Measurements from ENCODE around the gene MAML1. TPM values are rescaled to one million over a fixed set of nuclear protein-coding genes. Genes with fewer than 3 reads are reported as not detected.

MAML1 gene
- total RNA-seq, 1 donor from 2014 or later, result 11.8 TPM

DNA sequence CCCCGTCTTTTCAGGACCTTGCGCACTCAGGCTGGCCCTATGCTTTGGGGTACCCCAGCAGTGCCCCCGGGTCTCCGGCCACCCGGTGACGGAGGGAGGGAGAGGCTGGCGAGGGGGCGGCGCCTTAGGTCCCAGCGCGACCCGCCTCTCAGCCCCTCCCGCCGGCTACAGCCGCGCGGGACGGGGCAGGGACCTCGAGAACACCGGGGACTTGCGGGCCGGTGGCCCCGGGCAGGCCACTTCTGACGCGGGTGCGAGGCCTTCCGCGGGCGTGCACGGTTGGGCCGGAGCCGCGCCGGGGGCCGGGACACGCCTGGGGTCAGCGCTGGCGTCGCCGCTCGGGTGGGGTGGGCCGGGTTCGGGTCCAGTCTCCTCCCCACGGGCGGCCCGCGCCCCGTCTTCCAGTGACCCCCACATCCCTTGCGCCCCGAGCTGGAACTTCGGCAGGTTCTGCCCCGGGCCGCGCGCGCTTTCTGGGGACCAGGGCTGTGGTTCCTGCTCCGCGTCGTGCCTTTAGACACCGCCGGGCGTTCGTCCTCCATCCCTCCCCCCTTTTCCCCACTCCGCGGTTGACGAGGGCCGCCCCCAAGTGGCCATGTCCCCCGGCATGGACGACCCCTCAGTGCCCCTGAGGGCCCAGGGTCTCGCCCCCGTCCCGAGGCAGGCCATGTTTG is 84.3 kb downstream of the MAML1 start:
- intact Hi-C loops (cut with micrococcal nuclease), result no loop called here
- TF ChIP-seq, protein P1, sequence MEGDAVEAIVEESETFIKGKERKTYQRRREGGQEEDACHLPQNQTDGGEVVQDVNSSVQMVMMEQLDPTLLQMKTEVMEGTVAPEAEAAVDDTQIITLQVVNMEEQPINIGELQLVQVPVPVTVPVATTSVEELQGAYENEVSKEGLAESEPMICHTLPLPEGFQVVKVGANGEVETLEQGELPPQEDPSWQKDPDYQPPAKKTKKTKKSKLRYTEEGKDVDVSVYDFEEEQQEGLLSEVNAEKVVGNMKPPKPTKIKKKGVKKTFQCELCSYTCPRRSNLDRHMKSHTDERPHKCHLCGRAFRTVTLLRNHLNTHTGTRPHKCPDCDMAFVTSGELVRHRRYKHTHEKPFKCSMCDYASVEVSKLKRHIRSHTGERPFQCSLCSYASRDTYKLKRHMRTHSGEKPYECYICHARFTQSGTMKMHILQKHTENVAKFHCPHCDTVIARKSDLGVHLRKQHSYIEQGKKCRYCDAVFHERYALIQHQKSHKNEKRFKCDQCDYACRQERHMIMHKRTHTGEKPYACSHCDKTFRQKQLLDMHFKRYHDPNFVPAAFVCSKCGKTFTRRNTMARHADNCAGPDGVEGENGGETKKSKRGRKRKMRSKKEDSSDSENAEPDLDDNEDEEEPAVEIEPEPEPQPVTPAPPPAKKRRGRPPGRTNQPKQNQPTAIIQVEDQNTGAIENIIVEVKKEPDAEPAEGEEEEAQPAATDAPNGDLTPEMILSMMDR (IDR thresholded peaks at IDR 0.05; ENCODE audit: borderline replicate concordance), result no peak
- H3K27me3 ChIP-seq (ENCODE audit: low read depth), result no peaks in the 10 kb centered on the region
- peaks cover 8% of the 10 kb centered on the region for H3K36me3 ChIP-seq
- no peaks in the 10 kb centered on the region for H3K9me3 ChIP-seq (replicated peaks)
- peaks cover 52% of the 10 kb centered on the region for H3K4me1 ChIP-seq
- no peak for DNase-seq
- H3K27ac ChIP-seq (replicated peaks), result peak overlapping the region; percentile 98
- H3K4me3 ChIP-seq, result peak overlapping the region; percentile 72

- Histone ChIP-seq H3K9me3 (replicated peaks) (no peaks in the 10 kb centered on the region), H3K36me3 (peaks cover 9% of the 10 kb centered on the region), H3K4me3 (peak overlapping the region; percentile 72), H3K4me1 (peaks cover 58% of the 10 kb centered on the region), H3K27ac (replicated peaks) (peak overlapping the region; percentile 98), H3K27me3 (ENCODE audit: low read depth) (no peaks in the 10 kb centered on the region)
- TF ChIP-seq, protein P1 (IDR thresholded peaks at IDR 0.05; ENCODE audit: borderline replicate concordance), result no peak
- DNase-seq, result no peak
- intact Hi-C loops (cut with micrococcal nuclease), result no loop called here
Measured at GRCh38 chr5:179817470-179817840, 84.8 kb downstream of the MAML1 start.

GRCh38 chr5:179817890-179818745 is 85.5 kb downstream of the MAML1 start:
- Histone ChIP-seq H3K4me1 (peaks cover 64% of the 10 kb centered on the region), H3K9me3 (replicated peaks) (no peaks in the 10 kb centered on the region), H3K27me3 (ENCODE audit: low read depth) (no peaks in the 10 kb centered on the region), H3K4me3 (peak overlapping the region; percentile 91), H3K27ac (replicated peaks) (peak overlapping the region; percentile 98), H3K36me3 (peaks cover 14% of the 10 kb centered on the region)
- DNase-seq, result no peak
- TF ChIP-seq, protein P1 (IDR thresholded peaks at IDR 0.05; ENCODE audit: borderline replicate concordance), result no peak
- intact Hi-C loops (cut with micrococcal nuclease), result no loop called here

DNA sequence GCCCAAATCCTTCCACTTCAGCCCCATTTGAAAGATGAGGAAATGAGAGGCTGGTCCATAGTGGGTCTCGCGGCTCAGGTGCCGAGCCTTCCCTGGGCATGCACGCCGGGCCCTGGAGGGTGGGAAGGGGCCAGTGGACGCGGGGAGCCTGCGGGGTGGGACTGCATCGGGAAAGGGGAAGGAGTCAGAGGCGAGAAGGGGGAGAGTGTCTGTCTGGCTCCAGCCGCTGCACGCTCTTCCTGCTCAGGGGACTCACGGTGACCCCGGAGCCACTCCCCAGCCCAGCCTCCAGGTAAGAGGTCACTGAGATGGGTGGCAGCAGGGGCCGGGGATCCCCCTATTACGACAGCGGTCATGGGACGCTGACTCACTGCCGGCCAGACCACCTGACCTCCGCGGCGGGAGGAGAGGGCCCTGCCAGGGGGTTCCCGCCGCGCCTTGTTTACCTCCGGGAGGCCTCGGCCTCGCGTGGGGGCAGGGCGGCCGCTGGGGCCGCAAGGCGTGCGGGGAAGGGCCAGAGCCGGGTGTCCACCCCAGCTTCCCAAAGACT is 86.2 kb downstream of the MAML1 start:
- H3K36me3 ChIP-seq, result peaks cover 21% of the 10 kb centered on the region
- H3K4me1 ChIP-seq, result peaks cover 71% of the 10 kb centered on the region
- H3K9me3 ChIP-seq (replicated peaks), result no peaks in the 10 kb centered on the region
- H3K4me3 ChIP-seq, result peak overlapping the region; percentile 91
- TF ChIP-seq, protein P1 (IDR thresholded peaks at IDR 0.05; ENCODE audit: borderline replicate concordance), result no peak
- DNase-seq, result peak; percentile 95
- peak overlapping the region; percentile 98 for H3K27ac ChIP-seq (replicated peaks)
- H3K27me3 ChIP-seq (ENCODE audit: low read depth), result no peaks in the 10 kb centered on the region
- intact Hi-C loops (cut with micrococcal nuclease), result no loop called here

- peaks cover 78% of the 10 kb centered on the region for H3K4me1 ChIP-seq
Measured at GRCh38 chr5:179819296-179820126, 86.9 kb downstream of the MAML1 start.

More at GRCh38 chr5:179819296-179820126, 86.9 kb downstream of the MAML1 start:
- no peaks in the 10 kb centered on the region for H3K27me3 ChIP-seq (ENCODE audit: low read depth)
- peaks cover 27% of the 10 kb centered on the region for H3K36me3 ChIP-seq
- H3K27ac ChIP-seq (replicated peaks), result peak overlapping the region; percentile 98
- peak; percentile 61 for DNase-seq
- H3K9me3 ChIP-seq (replicated peaks), result no peaks in the 10 kb centered on the region
- TF ChIP-seq, protein P1 (IDR thresholded peaks at IDR 0.05; ENCODE audit: borderline replicate concordance), result no peak
- H3K4me3 ChIP-seq, result peak overlapping the region; percentile 91
- intact Hi-C loops (cut with micrococcal nuclease), result no loop called here

Measured in left ventricle myocardium inferior (tissue), 1 donor.